ENCODE data around the gene CEP250.

GRCh38 chr20:35502352-35502751 lies 47.0 kb downstream of the CEP250 start:
- TF ChIP-seq TAF1 (IDR thresholded peaks at IDR 0.05; ENCODE audit: borderline replicate concordance, low read depth, low read length) = no peak
- TF ChIP-seq POLR2A (IDR thresholded peaks at IDR 0.05; ENCODE audit: low read depth, low read length) = no peak
